NCI-H345 treated with DMSO at 0.1 percent for 48 hours (cell line): ENCODE data around the gene SMTNL2.
"Not testable (repeated sequence)": the region's sequence is repeated elsewhere in the genome, so short reads cannot be mapped to it uniquely, and the experiment has no call there.

Source experiments
- DNase-seq: peaks from one replicate; lab custom pipeline; 2025; ENCODE audit not compliant: unreplicated experiment; lab: John Stamatoyannopoulos, UW

SMTNL2 gene

DNA sequence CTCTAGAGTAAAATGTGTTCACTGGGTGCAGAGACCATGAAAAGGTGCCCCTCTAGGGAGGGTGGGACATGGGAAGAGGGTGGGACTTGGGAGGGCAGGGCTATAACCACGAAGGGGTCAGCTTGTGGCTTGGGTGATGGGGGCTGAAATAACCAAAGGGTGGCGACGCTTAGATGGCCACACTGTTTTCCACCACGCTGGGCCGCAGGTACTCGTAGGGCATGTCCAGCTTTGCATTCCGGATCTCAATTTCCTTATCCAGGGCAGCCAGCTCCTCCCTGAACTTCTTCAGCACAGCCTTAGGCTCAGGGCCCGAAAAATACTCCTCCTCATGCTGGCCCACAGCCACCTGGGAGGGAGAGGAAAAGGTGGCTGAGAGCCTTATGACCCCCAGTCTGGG lies 47.1 kb downstream of the SMTNL2 start:
- no peak for DNase-seq

DNA sequence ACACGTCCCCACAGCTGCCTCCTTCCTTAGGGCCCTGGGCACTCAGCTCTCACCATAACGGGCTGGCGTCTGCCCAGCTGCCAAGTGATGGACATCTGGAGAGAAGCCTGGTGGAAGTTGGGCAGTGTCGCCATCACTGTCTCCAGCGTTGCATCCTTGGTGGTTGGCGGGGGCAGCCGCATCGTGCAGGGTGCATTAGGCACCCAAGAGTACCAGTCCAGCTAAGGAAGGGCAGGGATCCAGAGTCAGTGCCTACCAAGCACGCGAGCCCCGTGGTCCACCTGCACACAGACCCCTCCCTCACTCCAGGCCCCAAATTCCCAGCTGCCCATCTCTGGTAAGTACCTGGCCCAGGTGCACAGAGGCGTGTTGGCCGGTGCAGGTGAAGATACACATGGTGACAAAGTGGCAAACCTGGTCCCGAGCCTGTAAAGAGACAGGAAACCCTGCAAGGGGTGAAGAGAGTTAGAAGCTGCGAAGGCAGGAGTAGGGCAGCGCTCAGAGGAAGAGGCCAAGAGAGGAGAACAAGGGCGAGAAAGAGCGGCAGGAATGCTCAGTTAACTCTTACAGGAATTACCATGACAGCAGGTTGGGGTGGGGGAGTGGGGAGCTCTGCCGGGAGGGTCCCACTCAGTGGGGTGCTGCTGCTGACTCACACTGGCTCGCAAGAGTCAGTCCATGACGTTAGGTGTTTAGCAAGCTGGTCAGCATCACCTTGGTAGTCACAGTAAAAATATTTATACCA lies 47.7 kb downstream of the SMTNL2 start:
- DNase-seq: no peak

DNA sequence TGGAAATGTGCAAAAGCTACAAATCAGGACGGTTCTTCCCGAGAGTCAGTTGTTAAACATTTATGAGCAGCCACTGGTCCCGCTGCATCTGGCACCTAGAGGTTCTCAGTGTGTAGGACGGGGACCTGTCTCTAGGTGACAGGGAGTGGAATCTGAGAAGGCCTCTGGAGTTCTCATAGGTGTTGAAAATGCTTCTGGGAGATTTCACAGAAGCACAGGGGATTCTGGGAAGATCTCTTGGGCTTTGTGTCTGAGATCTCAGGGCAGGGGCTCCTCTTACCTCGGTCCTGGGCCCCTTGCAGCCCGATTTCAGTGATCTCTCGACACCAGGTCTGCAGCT lies 48.2 kb downstream of the SMTNL2 start:
- DNase-seq: no peak

DNA sequence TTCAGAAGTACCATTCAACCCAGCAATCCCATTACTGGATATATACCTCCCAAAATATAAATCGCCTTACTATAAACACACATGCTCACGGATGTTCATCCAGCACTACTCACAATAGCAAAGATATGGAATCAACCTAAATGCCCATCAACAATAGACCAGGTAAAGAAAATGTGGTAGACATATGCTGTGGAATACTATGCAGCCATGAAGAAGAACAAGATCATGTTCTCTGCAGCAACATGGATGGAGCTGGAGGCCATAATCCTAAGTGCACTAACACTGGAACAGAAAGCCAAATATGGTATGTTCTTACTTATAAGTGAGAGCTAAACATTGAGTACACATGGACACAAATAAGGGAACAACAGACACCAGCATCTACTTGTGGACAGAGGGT lies 49.3 kb downstream of the SMTNL2 start:
- DNase-seq: no peak

DNA sequence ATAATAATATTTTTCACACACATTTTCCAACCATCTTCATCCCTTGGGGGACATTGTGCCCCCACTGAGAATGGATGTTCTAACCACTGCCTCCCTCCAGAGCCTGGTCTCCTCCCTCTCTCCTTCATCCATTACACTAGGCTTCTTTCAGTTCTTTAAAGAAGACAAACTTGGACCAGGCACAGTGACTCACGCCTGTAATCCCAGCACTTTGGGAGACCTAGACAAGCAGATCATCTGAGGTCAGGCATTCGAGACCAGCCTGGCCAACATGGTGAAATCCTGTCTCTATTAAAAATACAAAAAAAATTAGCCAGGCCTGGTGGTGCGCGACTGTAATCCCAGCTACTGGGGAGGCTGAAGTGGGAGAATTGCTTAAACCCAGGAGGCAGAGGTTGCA lies 50.6 kb downstream of the SMTNL2 start:
- DNase-seq: no peak

DNA sequence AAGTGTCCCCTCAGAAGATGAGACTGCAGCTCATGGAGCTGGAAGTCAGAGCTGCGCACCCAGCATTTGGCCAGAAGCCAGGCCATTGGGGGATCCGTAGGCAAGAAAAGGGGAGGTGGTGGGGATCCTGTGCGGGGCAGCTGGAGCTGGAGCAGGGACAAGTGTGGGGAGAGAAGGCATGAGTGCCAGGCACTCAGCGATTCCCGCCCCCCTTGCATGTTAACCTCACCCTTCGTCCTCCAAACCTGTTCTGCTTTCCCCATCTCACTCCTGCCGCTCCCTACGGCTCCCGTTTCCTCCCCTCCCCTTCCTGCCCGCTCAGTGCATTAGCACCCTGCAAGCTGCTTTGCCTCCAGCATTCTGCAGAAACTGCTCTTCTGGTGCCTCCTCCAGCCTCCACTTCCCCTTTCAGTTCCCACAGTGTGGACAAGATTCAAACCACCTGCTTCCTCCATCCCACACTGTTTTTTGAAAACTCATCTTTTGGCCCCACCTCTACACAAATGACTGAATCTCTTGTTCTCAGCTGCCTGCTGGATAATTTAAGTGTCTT lies 51.6 kb downstream of the SMTNL2 start:
- no peak for DNase-seq

DNA sequence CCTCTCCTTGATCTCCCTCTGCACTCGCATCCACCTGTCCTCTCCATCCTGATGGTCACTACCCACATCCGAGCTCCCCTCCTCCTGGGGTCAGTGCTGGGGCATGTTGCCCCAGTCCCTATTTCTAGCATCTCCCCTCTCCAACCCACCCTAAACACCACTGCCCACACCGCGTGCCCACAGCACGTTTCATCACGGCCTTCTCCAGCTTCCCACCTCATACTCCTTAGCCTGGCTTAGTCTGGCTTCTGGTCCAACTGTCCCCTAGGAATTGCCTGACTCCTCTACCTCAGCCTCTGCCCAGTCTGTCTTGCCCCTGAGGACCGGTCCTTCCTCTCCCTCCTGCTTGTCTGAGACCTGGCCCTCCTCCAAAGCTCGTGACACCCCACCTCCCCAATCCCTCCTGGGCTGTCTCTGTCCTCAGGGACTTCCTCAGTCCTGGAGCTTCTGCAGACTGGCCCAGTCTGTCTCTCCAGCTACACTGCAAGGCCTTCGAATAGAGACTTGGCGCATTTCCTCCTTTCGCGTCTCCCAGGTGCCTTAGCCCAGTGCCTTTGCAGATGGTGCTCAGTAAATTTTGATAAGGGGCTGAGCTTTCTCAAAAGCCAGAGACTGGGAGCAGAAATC lies 52.3 kb downstream of the SMTNL2 start:
- DNase-seq: no peak

DNA sequence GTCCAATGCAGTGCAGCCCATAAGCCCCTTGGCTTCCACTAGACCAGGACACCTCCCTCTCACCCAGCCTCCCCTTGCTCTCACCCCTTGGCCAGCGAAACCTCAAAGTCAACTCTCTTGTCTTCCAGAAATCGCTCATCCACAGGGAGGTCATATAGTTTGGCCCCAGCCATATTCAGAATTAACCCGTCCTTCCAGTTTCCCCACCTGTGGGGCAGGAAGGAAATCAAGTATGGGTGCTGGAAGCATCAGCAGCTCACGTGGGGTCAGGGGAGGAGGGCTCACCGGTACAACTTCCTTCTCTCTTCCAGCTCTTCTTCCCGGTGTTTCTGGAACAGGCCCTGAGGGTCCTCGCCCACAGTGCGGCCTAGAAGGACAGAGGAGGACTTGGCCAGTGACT lies 54.4 kb downstream of the SMTNL2 start:
- DNase-seq: not testable (repeated sequence)

DNA sequence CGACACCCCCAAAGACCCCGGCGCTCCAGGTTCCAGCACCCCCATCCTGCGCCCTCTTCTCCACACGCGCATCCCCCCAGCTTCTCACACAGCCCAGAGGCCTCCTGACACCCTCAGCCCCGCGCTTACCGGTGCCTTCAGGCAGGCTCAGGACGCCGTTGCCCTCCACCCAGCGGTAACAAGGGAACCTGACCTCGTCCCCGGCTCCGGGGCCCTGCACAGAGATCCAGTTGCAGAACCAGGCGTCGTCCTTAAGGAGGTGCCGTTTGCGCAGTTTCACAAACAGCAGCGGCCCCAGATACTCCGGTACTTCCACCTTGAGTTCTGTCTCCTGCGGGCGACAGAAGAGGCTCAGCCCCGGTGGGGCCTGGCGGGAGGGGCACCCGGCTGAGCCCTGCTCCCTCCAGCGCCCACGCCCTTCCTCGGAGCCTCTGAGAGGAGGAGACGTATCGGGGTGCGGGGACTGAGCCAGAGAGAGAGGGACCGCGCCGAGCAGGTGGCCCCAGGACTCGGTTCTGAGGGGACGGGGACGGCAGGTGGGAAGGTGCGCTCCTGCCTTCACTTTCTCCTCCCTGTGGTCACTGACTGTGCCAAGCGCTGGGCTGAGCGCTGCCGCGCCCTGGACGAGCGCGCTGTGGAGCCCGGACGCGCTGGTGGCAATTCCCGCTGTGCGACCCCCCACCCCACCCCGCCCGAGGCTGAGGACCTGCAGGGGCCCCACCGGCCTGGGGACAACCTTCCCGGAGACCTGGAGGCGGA lies 55.2 kb downstream of the SMTNL2 start:
- DNase-seq: not testable (repeated sequence)

DNA sequence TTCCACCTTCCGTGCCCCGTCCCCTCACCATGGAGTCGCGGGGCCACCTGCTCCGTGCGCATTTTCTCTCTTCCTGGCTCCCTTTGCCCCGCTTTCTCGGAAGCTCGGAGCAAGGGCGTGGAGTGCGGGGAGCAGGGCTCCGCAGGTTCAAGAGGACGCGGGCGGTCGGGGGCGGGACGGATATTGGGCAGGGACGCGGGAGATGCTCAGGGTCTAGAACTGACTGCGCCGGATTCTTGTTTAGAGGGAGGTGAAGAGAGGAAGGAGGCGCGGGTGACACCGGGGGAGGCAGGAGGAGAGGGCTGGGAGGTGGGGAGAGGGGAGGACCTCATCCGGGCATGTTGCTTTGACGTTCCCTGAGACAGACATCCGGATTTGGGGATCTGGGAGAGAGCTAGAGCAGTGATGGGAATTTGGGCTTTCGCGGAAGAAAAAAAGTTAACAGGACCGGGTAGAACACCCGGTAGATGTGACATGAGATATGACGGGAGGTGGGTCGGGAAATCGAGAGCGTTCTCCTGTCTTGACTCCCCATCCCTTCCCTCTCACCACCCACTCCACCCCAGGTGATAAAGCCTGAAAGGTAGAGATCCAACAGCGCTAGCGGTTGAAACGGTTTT lies 56.4 kb downstream of the SMTNL2 start:
- not testable (repeated sequence) for DNase-seq

DNA sequence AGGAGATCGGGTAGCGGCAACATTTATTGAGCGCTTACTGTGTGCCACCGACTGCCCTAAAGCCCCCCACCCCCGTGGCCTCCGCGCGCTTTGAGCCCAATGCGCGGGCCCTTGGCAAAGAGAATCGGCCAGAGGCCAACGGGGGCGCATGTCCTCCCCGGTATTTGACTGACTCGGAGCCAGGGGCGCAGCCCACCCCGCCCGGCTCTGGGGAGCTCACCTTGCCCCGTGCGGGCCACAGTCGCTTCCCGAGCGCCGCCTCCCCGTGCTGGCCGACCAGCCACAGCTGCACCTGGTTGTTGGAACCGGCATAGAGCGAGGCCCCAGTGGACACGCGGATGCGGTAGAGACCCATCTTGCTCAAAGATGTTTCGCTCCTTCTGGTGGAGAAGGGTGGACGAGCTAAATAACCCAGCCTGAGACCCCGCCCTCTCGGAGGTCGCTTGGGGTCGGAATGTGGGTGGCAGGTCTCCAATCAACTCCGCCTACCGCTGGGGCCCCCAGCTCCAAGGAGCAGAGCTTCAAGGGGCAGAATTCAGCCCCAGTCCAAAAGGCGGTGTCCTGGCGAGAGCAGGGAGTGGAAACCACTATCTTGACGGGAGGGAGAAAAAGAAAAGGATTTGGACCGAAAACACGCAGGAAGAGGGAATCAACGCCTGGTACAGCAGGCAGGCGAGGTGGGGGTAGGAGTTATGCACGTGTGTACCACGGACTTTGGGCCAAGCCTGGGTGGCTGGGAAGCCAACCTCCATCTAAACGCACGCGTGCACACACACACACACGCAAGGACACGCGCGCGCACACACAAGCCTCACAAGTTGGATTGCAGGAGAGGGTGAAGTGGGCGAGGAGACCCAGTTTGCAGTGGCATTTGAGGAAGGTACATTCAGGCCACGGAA lies 57.2 kb downstream of the SMTNL2 start, which contains the start of gene ALOX15:
TSS of gene ALOX15 (minus strand) at position 382 of the 899 bp plus-strand sequence. CDS start at position 355, 27 bp downstream.
- no peak for DNase-seq

DNA sequence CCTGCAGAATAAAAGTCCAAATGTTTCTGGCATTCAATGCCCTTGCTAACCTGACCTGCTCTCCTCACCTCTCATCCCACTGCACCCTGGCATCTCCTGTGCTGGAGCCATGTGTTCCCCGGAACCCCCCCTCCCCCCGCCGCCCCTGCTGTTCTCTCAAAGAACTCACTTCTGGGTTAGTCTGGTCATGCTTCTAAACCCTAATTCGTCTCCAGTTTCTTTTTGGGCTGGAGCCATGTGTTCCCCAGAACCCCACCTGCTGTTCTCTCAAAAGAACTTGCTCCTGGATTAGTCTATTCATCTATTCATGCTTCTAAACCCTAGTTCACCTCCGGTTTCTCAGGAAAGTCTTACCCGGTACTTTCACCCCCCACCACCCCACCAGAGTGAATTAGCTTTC lies 58.0 kb downstream of the SMTNL2 start:
- no peak for DNase-seq

DNA sequence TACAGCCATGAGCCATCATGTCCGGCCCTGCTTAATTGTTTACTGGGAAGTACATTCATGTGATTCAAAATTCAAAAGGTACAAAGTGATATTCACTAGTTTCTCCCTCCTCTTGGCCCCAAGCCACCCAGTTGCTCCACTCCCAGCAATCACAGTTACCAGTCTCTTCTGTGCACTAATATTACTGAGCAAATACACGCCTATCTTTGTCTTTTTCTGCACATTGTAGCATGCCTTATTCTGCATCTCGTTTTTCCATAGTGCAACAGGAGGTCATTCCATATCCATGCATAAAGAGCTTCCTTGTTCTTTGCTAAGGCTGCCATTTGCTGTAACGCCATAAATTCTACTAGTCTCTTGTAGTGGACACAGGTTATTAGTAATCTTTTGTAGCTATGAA lies 59.3 kb downstream of the SMTNL2 start:
- no peak for DNase-seq

DNA sequence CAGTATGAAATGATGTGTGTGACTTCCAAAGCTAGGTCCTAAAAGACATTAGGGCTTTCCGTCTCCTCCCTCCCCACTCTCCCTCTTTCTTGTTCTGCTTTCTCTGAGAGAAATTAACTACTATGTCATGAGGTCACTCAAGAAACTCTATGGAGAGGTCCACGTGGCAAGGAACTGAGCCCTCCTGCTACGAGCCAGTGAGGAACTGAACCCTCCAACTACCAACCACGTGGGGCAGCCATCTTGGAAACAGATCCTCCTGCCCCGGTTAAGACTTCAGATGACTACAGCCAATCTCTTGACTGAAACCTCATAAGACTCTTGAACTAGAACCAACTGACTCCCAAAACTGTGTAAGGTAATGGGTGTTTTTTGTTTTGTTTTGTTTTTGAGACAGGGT lies 61.3 kb downstream of the SMTNL2 start:
- DNase-seq: no peak

DNA sequence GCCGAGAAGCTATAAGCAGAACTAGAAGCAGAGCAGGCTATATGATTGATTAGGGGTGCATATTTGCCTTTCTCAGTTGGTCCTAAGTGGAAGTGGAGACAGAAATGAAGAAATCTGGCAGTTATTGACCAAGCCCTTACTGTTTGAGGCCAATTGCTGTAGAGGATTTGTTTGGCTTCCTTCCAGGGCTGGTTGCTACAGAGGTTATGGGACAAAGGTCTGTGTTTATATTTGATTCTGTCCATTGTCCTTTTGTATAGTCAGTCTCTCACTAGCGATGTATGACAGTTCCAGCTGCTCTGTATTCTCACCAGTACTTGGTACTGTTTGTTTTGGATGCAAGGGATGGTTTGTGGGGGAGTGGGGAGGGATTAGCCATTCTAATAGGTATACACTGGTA lies 64.4 kb downstream of the SMTNL2 start:
- DNase-seq: peak; percentile 87

DNA sequence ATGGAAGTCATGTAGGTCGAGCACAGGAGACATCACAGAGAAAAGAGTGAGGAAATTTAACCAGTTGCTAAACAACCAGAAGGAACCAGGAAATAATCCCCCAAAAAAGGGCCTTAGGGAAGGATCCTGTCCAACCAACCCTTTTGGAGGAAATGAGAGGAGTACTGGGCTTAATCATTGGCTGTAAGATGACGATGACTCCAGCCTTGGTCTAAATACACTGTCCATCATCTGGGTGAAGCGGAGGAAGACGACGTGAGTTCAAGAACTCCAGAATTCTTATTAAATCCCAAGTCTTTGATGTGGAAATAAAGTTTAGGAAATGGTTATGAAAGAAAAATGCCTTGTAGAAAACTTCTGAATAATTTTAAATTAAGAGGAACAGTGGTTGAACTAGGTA lies 68.7 kb downstream of the SMTNL2 start:
- no peak for DNase-seq

DNA sequence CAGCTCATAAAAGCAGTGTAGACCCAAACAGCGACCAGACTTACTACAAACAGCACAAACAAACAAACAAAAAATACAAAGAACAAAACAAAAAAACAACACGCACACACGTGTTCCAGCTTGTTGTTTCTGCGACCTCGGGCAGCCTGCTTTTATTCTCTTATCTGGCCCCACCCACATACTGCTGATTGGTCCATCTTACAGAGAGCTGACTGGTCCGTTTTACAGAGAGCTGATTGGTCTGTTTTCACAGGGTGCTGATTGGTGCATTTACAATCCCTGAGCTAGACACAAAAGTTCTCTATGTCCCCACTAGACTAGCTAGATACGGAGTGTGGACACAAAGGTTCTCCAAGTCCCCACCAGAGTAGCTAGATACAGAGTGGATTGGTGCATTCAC lies 71.6 kb downstream of the SMTNL2 start:
- not testable (repeated sequence) for DNase-seq

DNA sequence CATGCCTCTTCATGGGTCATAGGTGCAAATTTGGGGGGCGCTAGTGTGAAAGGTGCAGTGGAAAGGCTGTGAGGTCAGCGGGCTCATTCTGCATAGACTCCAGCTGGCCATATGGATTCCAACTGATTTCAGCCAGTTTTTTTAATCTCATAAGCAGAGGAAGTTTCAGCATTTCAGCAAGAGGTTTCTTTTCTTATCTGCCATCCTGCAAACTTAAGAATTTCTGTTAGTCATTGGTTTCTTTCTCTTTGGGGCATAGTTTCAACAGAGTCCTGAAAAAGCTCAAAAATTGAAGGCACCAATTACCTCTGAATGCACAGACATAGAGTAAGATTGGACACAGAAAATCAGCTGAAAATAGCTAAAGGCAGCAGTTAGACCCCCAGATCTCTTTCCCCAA lies 73.3 kb downstream of the SMTNL2 start:
- no peak for DNase-seq
